Measurements from ENCODE around the gene SLC38A10. TPM values are rescaled to one million over a fixed set of nuclear protein-coding genes. Genes with fewer than 3 reads are reported as not detected.

The SLC38A10 gene
- total RNA-seq, 1 donor from 2014 or later, result 87.3 TPM

- DNase-seq, result no peak
- intact Hi-C loops (cut with DNase I), result no loop called here
- Histone ChIP-seq H3K4me1 (no peaks in the 10 kb centered on the region), H3K36me3 (no peaks in the 10 kb centered on the region), H3K27ac (no peak overlapping the region), H3K27me3 (no peaks in the 10 kb centered on the region), H3K9me3 (no peaks in the 10 kb centered on the region), H3K4me3 (no peak overlapping the region)
- no peak for TF ChIP-seq CTCF (IDR thresholded peaks at IDR 0.05)
- no peak for ATAC-seq
These were observed 81.1 kb downstream of the SLC38A10 start for GRCh38 chr17:81213978-81214377.

DNA sequence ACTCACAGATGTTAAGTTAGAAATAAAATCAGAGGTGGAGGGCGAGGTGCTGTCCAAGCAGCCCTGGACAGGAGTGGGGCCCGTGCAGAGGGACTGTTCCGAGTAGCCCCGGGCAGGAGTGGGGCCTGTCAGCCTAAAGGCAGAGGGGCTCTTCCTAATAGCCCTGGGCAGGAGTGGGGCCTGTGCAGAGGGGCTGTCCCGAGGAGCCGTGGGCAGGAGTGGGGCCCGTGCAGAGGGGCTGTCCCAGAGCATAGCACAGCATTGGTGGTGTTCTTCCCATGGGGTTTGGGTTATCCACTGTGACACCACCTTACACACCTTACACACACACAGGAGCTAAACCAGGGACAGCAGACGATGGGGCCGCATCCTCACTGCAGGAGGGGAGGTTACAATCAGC lies 82.7 kb downstream of the SLC38A10 start:
- H3K27me3 ChIP-seq, result no peaks in the 10 kb centered on the region
- DNase-seq, result no peak
- H3K36me3 ChIP-seq, result no peaks in the 10 kb centered on the region
- no peak overlapping the region for H3K4me3 ChIP-seq
- no peaks in the 10 kb centered on the region for H3K9me3 ChIP-seq
- H3K27ac ChIP-seq, result no peak overlapping the region
- TF ChIP-seq CTCF (IDR thresholded peaks at IDR 0.05), result no peak
- intact Hi-C loops (cut with DNase I), result no loop called here
- peak; percentile 15 for ATAC-seq
- no peaks in the 10 kb centered on the region for H3K4me1 ChIP-seq

GRCh38 chr17:81210868-81211267 lies 84.2 kb downstream of the SLC38A10 start:
- H3K27ac ChIP-seq, result no peak overlapping the region
- no peaks in the 10 kb centered on the region for H3K36me3 ChIP-seq
- no peak overlapping the region for H3K4me3 ChIP-seq
- intact Hi-C loops (cut with DNase I), result no loop called here
- no peak for DNase-seq
- no peaks in the 10 kb centered on the region for H3K27me3 ChIP-seq
- no peak for TF ChIP-seq CTCF (IDR thresholded peaks at IDR 0.05)
- H3K4me1 ChIP-seq, result no peaks in the 10 kb centered on the region
- H3K9me3 ChIP-seq, result no peaks in the 10 kb centered on the region
- no peak for ATAC-seq

DNA sequence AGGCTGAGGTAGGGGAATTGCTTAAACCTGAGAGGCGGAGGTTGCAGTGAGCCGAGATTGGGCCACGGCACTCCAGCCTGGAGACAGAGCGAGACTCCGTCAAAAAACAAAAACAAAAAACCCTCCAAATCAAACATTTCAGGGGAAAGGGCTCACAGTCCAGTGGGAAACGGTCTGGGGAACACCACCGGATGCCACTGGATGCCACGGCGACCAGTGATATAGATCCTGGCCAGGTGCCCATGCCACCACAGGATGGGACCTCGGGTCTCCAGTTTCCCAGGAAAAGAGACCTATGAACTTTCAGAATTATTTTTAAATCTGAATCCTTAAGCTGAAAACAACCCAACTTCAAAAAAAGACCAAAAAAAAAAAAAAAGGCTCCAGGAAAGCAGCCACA lies 84.6 kb downstream of the SLC38A10 start:
- no peak for ATAC-seq
- intact Hi-C loops (cut with DNase I), result no loop called here

DNA sequence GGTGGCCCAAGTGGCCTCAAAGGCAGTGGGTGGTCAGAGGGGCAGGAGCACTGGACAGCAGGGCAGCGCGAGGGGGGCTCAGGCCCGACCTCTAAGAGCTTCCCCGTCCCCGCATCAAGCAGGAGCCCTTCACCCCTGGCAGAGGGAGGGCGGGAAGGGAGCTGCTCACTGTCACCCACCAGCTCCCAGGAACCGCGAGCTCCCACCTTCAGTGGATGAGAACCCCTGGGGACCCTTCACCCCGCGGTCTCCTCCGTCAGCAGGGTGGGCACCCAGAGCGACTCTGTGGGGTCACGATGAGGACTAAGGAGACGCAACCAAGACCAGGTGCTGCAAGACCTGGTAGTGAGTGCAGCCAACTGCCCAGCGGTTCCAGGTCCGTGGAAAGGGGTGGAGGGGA lies 86.0 kb downstream of the SLC38A10 start:
- intact Hi-C loops (cut with DNase I), result no loop called here
- DNase-seq (no peak), ATAC-seq (no peak)
- no peaks in the 10 kb centered on the region for H3K27me3 ChIP-seq
- no peak for TF ChIP-seq CTCF (IDR thresholded peaks at IDR 0.05)
- H3K9me3 ChIP-seq, result no peaks in the 10 kb centered on the region
- no peak overlapping the region for H3K4me3 ChIP-seq
- H3K36me3 ChIP-seq, result no peaks in the 10 kb centered on the region
- H3K27ac ChIP-seq, result no peak overlapping the region
- H3K4me1 ChIP-seq, result no peaks in the 10 kb centered on the region

More for the DNA sequence above, 84.6 kb downstream of the SLC38A10 start:
- no peak for DNase-seq
- Histone ChIP-seq H3K4me1 (no peaks in the 10 kb centered on the region), H3K27me3 (no peaks in the 10 kb centered on the region), H3K36me3 (no peaks in the 10 kb centered on the region), H3K4me3 (no peak overlapping the region), H3K9me3 (no peaks in the 10 kb centered on the region), H3K27ac (no peak overlapping the region)
- TF ChIP-seq CTCF (IDR thresholded peaks at IDR 0.05), result no peak

DNA sequence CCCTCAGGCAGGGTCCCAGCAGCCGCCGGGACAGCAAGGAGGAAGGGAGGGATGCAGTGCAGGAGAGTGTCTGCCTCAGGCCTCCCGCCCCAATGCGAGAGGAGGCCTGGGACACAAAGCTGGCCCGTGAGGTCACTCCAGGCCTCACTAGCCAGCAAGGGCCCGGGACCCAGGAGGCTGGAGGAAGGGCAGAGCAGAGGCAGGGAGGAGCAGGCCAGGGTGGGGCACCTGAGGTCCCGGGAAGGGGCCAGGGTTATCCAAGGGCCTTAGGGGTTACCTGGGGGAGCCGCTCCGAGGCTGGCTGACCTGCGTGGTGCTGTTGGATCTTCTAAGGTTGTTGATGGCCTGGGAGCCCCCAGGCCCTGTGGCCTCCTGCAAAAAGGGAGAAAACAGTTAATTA lies 86.5 kb downstream of the SLC38A10 start:
- H3K4me3 ChIP-seq, result no peak overlapping the region
- no peaks in the 10 kb centered on the region for H3K27me3 ChIP-seq
- no peak for ATAC-seq
- H3K9me3 ChIP-seq, result no peaks in the 10 kb centered on the region
- H3K27ac ChIP-seq, result no peak overlapping the region
- no peaks in the 10 kb centered on the region for H3K36me3 ChIP-seq
- DNase-seq, result no peak
- H3K4me1 ChIP-seq, result no peaks in the 10 kb centered on the region
- intact Hi-C loops (cut with DNase I), result no loop called here
- no peak for TF ChIP-seq CTCF (IDR thresholded peaks at IDR 0.05)

Measured in upper lobe of right lung (tissue), 1 donor.